HEK293 (cell line): ENCODE results near the gene DRAP1.
A peak's percentile ranks its signal among the peaks of the same experiment; 100 is the strongest.

Experiments
- CTCF ChIA-PET: fragments of 350-600 bp; formaldehyde crosslinking; extraction: SDS; loops from one replicate; lab custom pipeline; 2021; ENCODE audit warnings: antibody characterized with exemption; lab: Yijun Ruan, JAX
- POLR2A ChIA-PET: fragments of 300-600 bp; formaldehyde crosslinking; extraction: SDS; loops from one replicate; lab custom pipeline; 2020; ENCODE audit warnings: antibody characterized with exemption, inconsistent platforms; lab: Yijun Ruan, JAX
- H3K27ac ChIP-seq: fragments of 200-500 bp; sonication (Bioruptor generic); 2 replicates; pipeline ENCODE4 v1.5.1; 2014; ENCODE audit warnings: low read depth, low read length, control low read depth, inconsistent platforms; ENCODE audit errors: extremely low read depth
- H3K36me3 ChIP-seq, 2 experiments: fragments of 200-500 bp in 1 of 2; sonication (Bioruptor generic) in 1 of 2; 1 replicate in 1 of 2; 2 replicates in 1 of 2; pipeline ENCODE4 v1.5.1; 2014 to 2017; ENCODE audit warnings: inconsistent platforms in 2 of 2, low read length in 2 of 2; ENCODE audit not compliant: control insufficient read depth in 2 of 2, insufficient read depth in 1 of 2
- H3K4me1 ChIP-seq: fragments of 200-500 bp; sonication (Bioruptor generic); 2 replicates; pipeline ENCODE4 v1.5.1; 2014; ENCODE audit warnings: mild to moderate bottlenecking, low read length, inconsistent platforms; ENCODE audit not compliant: control insufficient read depth, insufficient read depth
- H3K4me3 ChIP-seq: 2 replicates; pipeline ENCODE4 v1.5.1; 2011; ENCODE audit warnings: low read depth, mild to moderate bottlenecking, control low read depth, low read length, moderate library complexity
- H3K9me3 ChIP-seq: fragments of 200-500 bp; sonication (Bioruptor generic); 2 replicates; pipeline ENCODE4 v1.5.1; 2014; ENCODE audit warnings: low read depth, low read length, inconsistent platforms; ENCODE audit not compliant: control insufficient read depth, insufficient read depth
- HOXA7 ChIP-seq: sonication (generic); formaldehyde crosslinking; IDR thresholded peaks from 2 replicates; pipeline ENCODE4 v1.8.1; 2022; ENCODE audit warnings: missing genetic modification reagents, borderline replicate concordance
- HOXC10 ChIP-seq: sonication (generic); formaldehyde crosslinking; IDR thresholded peaks from 2 replicates; pipeline ENCODE4 v1.8.1; 2023; ENCODE audit warnings: mild to moderate bottlenecking, missing genetic modification reagents
- PRDM1 ChIP-seq: fragments of 450-650 bp; formaldehyde crosslinking; IDR thresholded peaks from 2 replicates; pipeline ENCODE4; 2016; ENCODE audit warnings: missing biosample characterization, missing genetic modification characterization
- PRDM10 ChIP-seq: fragments of 450-650 bp; formaldehyde crosslinking; IDR thresholded peaks from 2 replicates; pipeline ENCODE4 v1.5.1; 2016; ENCODE audit warnings: missing biosample characterization, missing genetic modification characterization
- REPIN1 ChIP-seq: fragments of 450-650 bp; formaldehyde crosslinking; IDR thresholded peaks from 2 replicates; pipeline ENCODE4 v1.5.1; 2017; ENCODE audit warnings: missing biosample characterization, missing genetic modification characterization, low read depth
- SP2 ChIP-seq: fragments of 450-650 bp; formaldehyde crosslinking; IDR thresholded peaks from 2 replicates; pipeline ENCODE4 v1.5.1; 2016; ENCODE audit warnings: missing biosample characterization, missing genetic modification characterization
- ZBTB10 ChIP-seq: fragments of 450-650 bp; formaldehyde crosslinking; IDR thresholded peaks from 2 replicates; pipeline ENCODE4 v1.5.1; 2016; ENCODE audit warnings: missing biosample characterization, missing genetic modification characterization
- ZNF175 ChIP-seq: fragments of 450-650 bp; formaldehyde crosslinking; IDR thresholded peaks from 2 replicates; pipeline ENCODE4 v1.5.1; 2016; ENCODE audit warnings: missing biosample characterization, missing genetic modification characterization
- ZNF248 ChIP-seq: fragments of 450-650 bp; formaldehyde crosslinking; IDR thresholded peaks from 2 replicates; pipeline ENCODE4 v1.5.1; 2017; ENCODE audit warnings: missing biosample characterization, missing genetic modification characterization
- ZNF366 ChIP-seq: fragments of 450-650 bp; formaldehyde crosslinking; conservative IDR thresholded peaks from 2 replicates; pipeline ENCODE4 v1.5.1; 2016; ENCODE audit warnings: missing biosample characterization, missing genetic modification characterization
- ZNF391 ChIP-seq: fragments of 450-650 bp; formaldehyde crosslinking; IDR thresholded peaks from 2 replicates; pipeline ENCODE4 v1.5.1; 2016; ENCODE audit warnings: low read depth, missing biosample characterization, missing genetic modification characterization, borderline replicate concordance
- ZNF529 ChIP-seq: fragments of 450-650 bp; formaldehyde crosslinking; IDR thresholded peaks from 2 replicates; pipeline ENCODE4 v1.5.1; 2017; ENCODE audit warnings: missing genetic modification characterization, missing biosample characterization; ENCODE audit not compliant: insufficient replicate concordance
- ZNF544 ChIP-seq: fragments of 450-650 bp; formaldehyde crosslinking; IDR thresholded peaks from 2 replicates; pipeline ENCODE4 v1.5.0; 2017; ENCODE audit warnings: missing biosample characterization, missing genetic modification characterization
- ZNF580 ChIP-seq: fragments of 450-650 bp; formaldehyde crosslinking; IDR thresholded peaks from 2 replicates; pipeline ENCODE4 v1.5.1; 2016; ENCODE audit warnings: missing biosample characterization, missing genetic modification characterization
- ZNF596 ChIP-seq: fragments of 450-650 bp; IDR thresholded peaks from 2 replicates; pipeline ENCODE4 v1.5.0; 2018; ENCODE audit warnings: missing biosample characterization, mild to moderate bottlenecking, missing genetic modification characterization, moderate library complexity
- ZNF621 ChIP-seq: fragments of 450-650 bp; formaldehyde crosslinking; IDR thresholded peaks from 2 replicates; pipeline ENCODE4 v1.5.1; 2017; ENCODE audit warnings: missing biosample characterization, missing genetic modification characterization
- ZNF629 ChIP-seq: fragments of 450-650 bp; formaldehyde crosslinking; IDR thresholded peaks from 2 replicates; pipeline ENCODE4 v1.5.1; 2017; ENCODE audit warnings: missing biosample characterization, missing genetic modification characterization
- ZNF639 ChIP-seq: fragments of 450-650 bp; formaldehyde crosslinking; IDR thresholded peaks from 2 replicates; pipeline ENCODE4 v1.5.1; 2016; ENCODE audit warnings: missing biosample characterization, missing genetic modification characterization
- ZNF660 ChIP-seq: fragments of 450-650 bp; IDR thresholded peaks from 2 replicates; pipeline ENCODE4 v1.5.1; 2018; ENCODE audit warnings: missing biosample characterization, mild to moderate bottlenecking, missing genetic modification characterization
- ZSCAN18 ChIP-seq: fragments of 450-650 bp; formaldehyde crosslinking; IDR thresholded peaks from 2 replicates; pipeline ENCODE4 v1.5.1; 2016; ENCODE audit warnings: missing biosample characterization, missing genetic modification characterization
- ZSCAN30 ChIP-seq: fragments of 450-650 bp; IDR thresholded peaks from 2 replicates; pipeline ENCODE4 v1.5.1; 2018; ENCODE audit warnings: missing biosample characterization, mild to moderate bottlenecking, missing genetic modification characterization, moderate library complexity
- TF ChIP-seq, protein P1 (sequence below): fragments of 450-650 bp; formaldehyde crosslinking; IDR thresholded peaks from 2 replicates; pipeline ENCODE4 v1.5.1; 2017; ENCODE audit warnings: missing biosample characterization, missing genetic modification characterization
- TF ChIP-seq, protein P2 (sequence below): fragments of 450-650 bp; IDR thresholded peaks from 2 replicates; pipeline ENCODE4 v1.5.1; 2018; ENCODE audit warnings: missing biosample characterization, missing genetic modification characterization

DRAP1 gene

GRCh38 chr11:65915101-65915820 lies 4.0 kb upstream of the DRAP1 start (continued):
- TF ChIP-seq, protein P1, sequence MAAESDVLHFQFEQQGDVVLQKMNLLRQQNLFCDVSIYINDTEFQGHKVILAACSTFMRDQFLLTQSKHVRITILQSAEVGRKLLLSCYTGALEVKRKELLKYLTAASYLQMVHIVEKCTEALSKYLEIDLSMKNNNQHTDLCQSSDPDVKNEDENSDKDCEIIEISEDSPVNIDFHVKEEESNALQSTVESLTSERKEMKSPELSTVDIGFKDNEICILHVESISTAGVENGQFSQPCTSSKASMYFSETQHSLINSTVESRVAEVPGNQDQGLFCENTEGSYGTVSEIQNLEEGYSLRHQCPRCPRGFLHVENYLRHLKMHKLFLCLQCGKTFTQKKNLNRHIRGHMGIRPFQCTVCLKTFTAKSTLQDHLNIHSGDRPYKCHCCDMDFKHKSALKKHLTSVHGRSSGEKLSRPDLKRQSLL (tag by site-specific recombination), result no peak
- TF ChIP-seq ZNF596 (tag by site-specific recombination), result no peak
- TF ChIP-seq, all 188 proteins: peak for 2

DNA sequence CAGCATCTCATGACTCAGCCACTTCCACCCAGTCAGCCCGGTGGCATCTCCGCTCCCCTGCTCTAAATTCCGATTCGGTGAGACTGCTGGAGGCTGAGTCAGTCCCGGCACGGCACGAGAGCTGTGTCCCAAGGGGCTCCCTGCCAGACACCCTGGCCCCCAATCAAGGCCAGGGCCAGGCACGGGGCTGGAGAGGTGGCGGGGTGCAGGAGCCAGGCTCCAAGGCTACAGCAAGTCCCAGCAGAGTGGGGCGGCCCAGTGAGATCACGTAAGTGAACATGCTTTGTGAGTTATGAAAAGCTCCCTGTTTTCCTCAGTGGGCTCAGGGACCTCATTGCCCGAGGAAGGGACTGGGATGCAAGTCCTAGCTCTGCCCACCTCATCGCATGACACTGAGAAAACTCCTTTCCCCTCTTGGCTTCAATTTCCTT lies 3.4 kb upstream of the DRAP1 start:
- Histone ChIP-seq H3K4me3 (no peak overlapping the region), H3K4me1 (no peaks in the 10 kb centered on the region; the same call in 1 of the 2 replicates), H3K27ac (no peak overlapping the region), H3K36me3 (no peaks in the 10 kb centered on the region), H3K9me3 (no peaks in the 10 kb centered on the region)
- CTCF ChIA-PET, result interaction anchor here (0.6 to 11.8 kb wide), 3 partner anchors 14 to 120 kb away, joined by 3 to 189 read pairs (median 5); partner anchors contain the start of genes CCDC85B and FIBP
- POLR2A ChIA-PET, result interaction anchor here (1.2 to 2.3 kb wide), 9 partner anchors 12 to 58 kb away, joined by 3 to 19 read pairs (median 6); partner anchors contain the start of genes CCDC85B, CFL1, FIBP and FOSL1
- TF ChIP-seq ZNF366 (tag by site-specific recombination), result peak; percentile 51
- no peak for TF ChIP-seq ZNF544 (tag by site-specific recombination)
- peak; percentile 79 for TF ChIP-seq PRDM10
- TF ChIP-seq PRDM1, result no peak
- TF ChIP-seq ZNF639 (tag by site-specific recombination), result peak; percentile 76; the same call in 1 of the 2 replicates
- peak; percentile 65; the same call in 1 of the 2 replicates for TF ChIP-seq ZNF660 (tag by site-specific recombination)
- TF ChIP-seq ZNF580 (tag by site-specific recombination), result no peak
- TF ChIP-seq ZBTB10 (tag by site-specific recombination), result no peak
- no peak for TF ChIP-seq SP2 (tag by site-specific recombination)
- TF ChIP-seq ZSCAN30, result no peak
- peak; percentile 87 for TF ChIP-seq ZNF629 (tag by site-specific recombination)
- TF ChIP-seq ZNF175 (tag by site-specific recombination), result no peak
- TF ChIP-seq ZNF391 (tag by site-specific recombination), result no peak
- TF ChIP-seq ZSCAN18 (tag by site-specific recombination), result no peak
- TF ChIP-seq HOXC10 (CRISPR knock-in tag), result no peak
- TF ChIP-seq ZNF621 (tag by site-specific recombination), result no peak
- TF ChIP-seq HOXA7 (CRISPR knock-in tag), result no peak
- no peak for TF ChIP-seq REPIN1 (tag by site-specific recombination)
- no peak for TF ChIP-seq ZNF529 (tag by site-specific recombination)
- TF ChIP-seq, protein P2, sequence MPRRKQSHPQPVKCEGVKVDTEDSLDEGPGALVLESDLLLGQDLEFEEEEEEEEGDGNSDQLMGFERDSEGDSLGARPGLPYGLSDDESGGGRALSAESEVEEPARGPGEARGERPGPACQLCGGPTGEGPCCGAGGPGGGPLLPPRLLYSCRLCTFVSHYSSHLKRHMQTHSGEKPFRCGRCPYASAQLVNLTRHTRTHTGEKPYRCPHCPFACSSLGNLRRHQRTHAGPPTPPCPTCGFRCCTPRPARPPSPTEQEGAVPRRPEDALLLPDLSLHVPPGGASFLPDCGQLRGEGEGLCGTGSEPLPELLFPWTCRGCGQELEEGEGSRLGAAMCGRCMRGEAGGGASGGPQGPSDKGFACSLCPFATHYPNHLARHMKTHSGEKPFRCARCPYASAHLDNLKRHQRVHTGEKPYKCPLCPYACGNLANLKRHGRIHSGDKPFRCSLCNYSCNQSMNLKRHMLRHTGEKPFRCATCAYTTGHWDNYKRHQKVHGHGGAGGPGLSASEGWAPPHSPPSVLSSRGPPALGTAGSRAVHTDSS, result no peak
- TF ChIP-seq ZNF248, result no peak
